Keratinocyte (primary cell): Measurements from ENCODE around the gene LRP1B. TPM values are rescaled to one million over a fixed set of nuclear protein-coding genes. Genes with fewer than 3 reads are reported as not detected.

ENCODE experiments used
- DNase-seq: peaks from one replicate; pipeline ENCODE4 v3.0.0-alpha.2; 2011; ENCODE audit warnings: low read depth, missing footprints, low spot score
- FAIRE-seq: peaks from 2 replicates; lab custom pipeline; 2011; peaks lifted over from hg19 to GRCh38; lab: Jason Lieb, UNC
- H2AFZ ChIP-seq: 2 replicates; pipeline ENCODE4 v1.6.0; 2012; ENCODE audit warnings: low read length, control low read depth, inconsistent platforms; ENCODE audit not compliant: control insufficient read depth
- H3K27ac ChIP-seq: 2 replicates; pipeline ENCODE4 v1.5.1; 2011; ENCODE audit warnings: low read length; ENCODE audit not compliant: control insufficient read depth, insufficient read depth
- H3K27me3 ChIP-seq: 3 replicates; pipeline ENCODE4 v1.6.0; 2011; ENCODE audit warnings: low read length; ENCODE audit not compliant: control insufficient read depth, insufficient read depth; ENCODE audit errors: extremely low read depth
- H3K36me3 ChIP-seq, 2 experiments: 2 replicates in 1 of 2; 3 replicates in 1 of 2; pipeline ENCODE4 v1.5.1; 2011; ENCODE audit warnings: low read length in 2 of 2, mild to moderate bottlenecking in 1 of 2; ENCODE audit not compliant: control insufficient read depth in 2 of 2, insufficient read depth in 2 of 2; ENCODE audit errors: extremely low read depth in 1 of 2
- H3K4me1 ChIP-seq: 3 replicates; pipeline ENCODE4 v1.5.1; 2011; ENCODE audit warnings: low read length; ENCODE audit not compliant: control insufficient read depth, insufficient read depth; ENCODE audit errors: extremely low read depth
- H3K4me2 ChIP-seq: 3 replicates; pipeline ENCODE4 v1.6.0; 2011; ENCODE audit warnings: low read depth, low read length; ENCODE audit not compliant: control insufficient read depth, insufficient read depth; ENCODE audit errors: extremely low read depth
- H3K4me3 ChIP-seq, 3 experiments: fragments of 200-600 bp in 1 of 3; sonication (generic) in 1 of 3; 2 replicates in 2 of 3; 3 replicates in 1 of 3; pipeline ENCODE4 v1.5.1; 2011 to 2016; ENCODE audit warnings: low read length in 3 of 3, mild to moderate bottlenecking in 3 of 3, control low read depth in 2 of 3, inconsistent platforms in 1 of 3, low read depth in 1 of 3, mixed read lengths in 1 of 3, mixed run types in 1 of 3, moderate library complexity in 1 of 3; ENCODE audit not compliant: control insufficient read depth in 2 of 3, insufficient read depth in 2 of 3; ENCODE audit errors: extremely low read depth in 1 of 3
- H3K79me2 ChIP-seq: 2 replicates; pipeline ENCODE4 v1.6.0; 2012; ENCODE audit warnings: low read length; ENCODE audit not compliant: control insufficient read depth, insufficient read depth
- H3K9ac ChIP-seq: 3 replicates; pipeline ENCODE4 v1.6.0; 2011; ENCODE audit warnings: low read length; ENCODE audit not compliant: control insufficient read depth, insufficient read depth; ENCODE audit errors: extremely low read depth
- H3K9me1 ChIP-seq: 3 replicates; pipeline ENCODE4 v1.6.0; 2011; ENCODE audit warnings: low read length; ENCODE audit not compliant: control insufficient read depth, insufficient read depth; ENCODE audit errors: extremely low read depth
- H3K9me3 ChIP-seq: 2 replicates; pipeline ENCODE4 v1.5.1; 2012; ENCODE audit warnings: low read depth, low read length; ENCODE audit not compliant: control insufficient read depth
- H4K20me1 ChIP-seq: 3 replicates; pipeline ENCODE4 v1.6.0; 2011; ENCODE audit warnings: low read length; ENCODE audit not compliant: control insufficient read depth, insufficient read depth; ENCODE audit errors: extremely low read depth
- EZH2 ChIP-seq: IDR thresholded peaks from one replicate; pipeline ENCODE4 v1.6.1; 2012; ENCODE audit warnings: inconsistent platforms, mild to moderate bottlenecking, low read length, moderate library complexity
- dilution Hi-C: fragments of 300-500 bp; cut with MboI; formaldehyde crosslinking; loops from one replicate; pipeline ENCODE4 v1.7.0; 2020; ENCODE audit warnings: low sequenced_read_pairs; ENCODE audit not compliant: extremely low pct_ligation_motif_present
- polyA plus RNA-seq, 5 experiments: library from polyadenylated mRNA; depleted of rRNA in 3 of 5; stranded (reverse) in 3 of 5; stranded (forward) in 1 of 5; unstranded in 1 of 5; fragments of >200 nt; gene quantifications; 1 replicate in 1 of 5; 2 replicates in 3 of 5; 3 replicates in 1 of 5; pipeline versions ENCODE4 v1.2.1 to v1.2.3, GENCODE V29; 2011 to 2012; ENCODE audit warnings: missing spikeins in 2 of 5, low read depth in 1 of 5, low replicate concordance in 1 of 5
- TF ChIP-seq, protein P1 (sequence below), 3 experiments: IDR thresholded peaks in 1 of 3; conservative IDR thresholded peaks in 1 of 3; optimal IDR thresholded peaks in 1 of 3; 2 replicates in 2 of 3; 3 replicates in 1 of 3; pipeline versions ENCODE3 to v1.5.1; 2011; ENCODE audit warnings: low read length in 3 of 3, mild to moderate bottlenecking in 3 of 3, moderate library complexity in 2 of 3, control low read depth in 1 of 3, inconsistent platforms in 1 of 3; ENCODE audit not compliant: insufficient read depth in 2 of 3; ENCODE audit errors: extremely low read depth in 1 of 3

LRP1B gene
- polyA plus RNA-seq, 1 donor (not counting 4 experiments of a cell fraction or from before 2014, with no cell fraction given): not detected

DNA sequence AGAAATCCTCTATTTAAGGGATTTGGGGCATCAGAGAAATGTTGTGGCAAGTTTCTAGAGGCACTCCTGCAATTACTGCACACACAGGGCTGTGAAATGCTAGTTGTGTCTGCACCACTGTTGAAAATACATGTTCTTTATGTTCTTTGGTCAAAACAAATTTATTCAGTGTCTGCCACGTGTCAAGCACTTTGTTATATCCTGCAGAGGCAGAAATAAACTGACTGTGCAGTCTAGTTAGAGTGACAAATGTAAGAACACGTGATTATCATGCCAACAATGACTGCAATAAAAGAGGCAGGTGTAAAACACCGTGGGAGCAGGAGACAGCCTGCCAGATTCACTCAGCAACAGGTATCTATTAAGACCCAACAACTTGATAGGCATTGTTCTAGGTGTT, 423.3 kb downstream of the LRP1B start:
- Histone ChIP-seq H3K27me3 (no peaks in the 10 kb centered on the region), H3K27ac (no peak overlapping the region), H4K20me1 (no peaks in the 10 kb centered on the region), H3K4me3 (no peak overlapping the region), H3K4me2 (no peak overlapping the region), H3K36me3 (no peaks in the 10 kb centered on the region), H3K79me2 (no peaks in the 10 kb centered on the region), H2AFZ (no peak overlapping the region), H3K9ac (no peak overlapping the region), H3K9me3 (no peaks in the 10 kb centered on the region), H3K4me1 (no peaks in the 10 kb centered on the region), H3K9me1 (no peaks in the 10 kb centered on the region)
- dilution Hi-C loops: no loop called here
- DNase-seq (no peak), FAIRE-seq (no peak)
- TF ChIP-seq, protein P1, sequence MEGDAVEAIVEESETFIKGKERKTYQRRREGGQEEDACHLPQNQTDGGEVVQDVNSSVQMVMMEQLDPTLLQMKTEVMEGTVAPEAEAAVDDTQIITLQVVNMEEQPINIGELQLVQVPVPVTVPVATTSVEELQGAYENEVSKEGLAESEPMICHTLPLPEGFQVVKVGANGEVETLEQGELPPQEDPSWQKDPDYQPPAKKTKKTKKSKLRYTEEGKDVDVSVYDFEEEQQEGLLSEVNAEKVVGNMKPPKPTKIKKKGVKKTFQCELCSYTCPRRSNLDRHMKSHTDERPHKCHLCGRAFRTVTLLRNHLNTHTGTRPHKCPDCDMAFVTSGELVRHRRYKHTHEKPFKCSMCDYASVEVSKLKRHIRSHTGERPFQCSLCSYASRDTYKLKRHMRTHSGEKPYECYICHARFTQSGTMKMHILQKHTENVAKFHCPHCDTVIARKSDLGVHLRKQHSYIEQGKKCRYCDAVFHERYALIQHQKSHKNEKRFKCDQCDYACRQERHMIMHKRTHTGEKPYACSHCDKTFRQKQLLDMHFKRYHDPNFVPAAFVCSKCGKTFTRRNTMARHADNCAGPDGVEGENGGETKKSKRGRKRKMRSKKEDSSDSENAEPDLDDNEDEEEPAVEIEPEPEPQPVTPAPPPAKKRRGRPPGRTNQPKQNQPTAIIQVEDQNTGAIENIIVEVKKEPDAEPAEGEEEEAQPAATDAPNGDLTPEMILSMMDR (optimal IDR thresholded peaks at IDR 0.05 in 1 of 3, IDR thresholded peaks at IDR 0.05 in 1 of 3, conservative IDR thresholded peaks at IDR 0.05 in 1 of 3; ENCODE audit: extremely low read depth in 1 of 3, insufficient read depth in 2 of 3, low read length in 3 of 3): no peak
- no peak for TF ChIP-seq EZH2

DNA sequence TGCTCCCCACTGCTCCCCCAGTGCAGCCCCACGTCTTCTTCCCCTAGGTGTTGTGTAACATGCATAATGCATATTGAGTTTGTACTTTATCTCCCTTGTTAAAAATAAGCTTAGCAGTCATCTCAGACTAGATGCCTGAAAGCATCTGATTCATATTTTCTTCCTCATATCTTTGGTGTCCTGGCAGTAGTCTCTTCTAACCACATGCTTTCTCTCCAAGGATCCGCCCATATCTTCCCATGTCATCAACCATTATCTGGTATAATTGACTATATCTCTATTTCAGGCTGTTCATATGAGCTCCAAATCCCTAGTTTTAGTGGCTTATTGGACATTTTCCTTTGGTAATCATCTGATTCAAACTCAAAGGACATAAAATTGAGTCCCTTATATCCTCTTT, 426.3 kb downstream of the LRP1B start:
- Histone ChIP-seq H3K9ac (no peak overlapping the region), H3K9me1 (no peaks in the 10 kb centered on the region), H4K20me1 (no peaks in the 10 kb centered on the region), H3K4me3 (no peak overlapping the region), H3K27ac (no peak overlapping the region), H3K4me2 (no peak overlapping the region), H3K4me1 (no peaks in the 10 kb centered on the region), H3K36me3 (no peaks in the 10 kb centered on the region), H3K79me2 (no peaks in the 10 kb centered on the region), H3K9me3 (no peaks in the 10 kb centered on the region), H2AFZ (no peak overlapping the region), H3K27me3 (no peaks in the 10 kb centered on the region)
- FAIRE-seq: no peak
- DNase-seq: no peak
- TF ChIP-seq, protein P1 (optimal IDR thresholded peaks at IDR 0.05 in 1 of 3, IDR thresholded peaks at IDR 0.05 in 1 of 3, conservative IDR thresholded peaks at IDR 0.05 in 1 of 3; ENCODE audit: extremely low read depth in 1 of 3, insufficient read depth in 2 of 3, low read length in 3 of 3): no peak
- no peak for TF ChIP-seq EZH2
- dilution Hi-C loops: no loop called here
